Chondrocyte (in vitro differentiated cells): Measurements from ENCODE around the gene CPSF7. TPM values are rescaled to one million over a fixed set of nuclear protein-coding genes. Genes with fewer than 3 reads are reported as not detected.

Experiments
- DNase-seq: peaks from one replicate; pipeline ENCODE4 v3.0.0; 2021; ENCODE audit warnings: mixed read lengths, low spot score
- H3K27ac Mint-ChIP-seq: one replicate; pipeline ENCODE4 v1.8.0; 2021; ENCODE audit warnings: mild to moderate bottlenecking, moderate library complexity, mixed read lengths; ENCODE audit not compliant: unreplicated experiment
- H3K27me3 Mint-ChIP-seq: 2 replicates; pipeline ENCODE4 v1.8.0; 2021; ENCODE audit warnings: low read depth, mixed read lengths
- H3K36me3 Mint-ChIP-seq: 2 replicates; pipeline ENCODE4 v1.8.0; 2021; ENCODE audit warnings: low read depth, mixed read lengths
- H3K4me1 Mint-ChIP-seq: 2 replicates; pipeline ENCODE4 v1.8.0; 2021; ENCODE audit warnings: low read depth, mild to moderate bottlenecking, mixed read lengths
- H3K4me3 Mint-ChIP-seq: one replicate; pipeline ENCODE4 v1.8.0; 2021; ENCODE audit warnings: mild to moderate bottlenecking, moderate library complexity, mixed read lengths; ENCODE audit not compliant: unreplicated experiment
- H3K9me3 Mint-ChIP-seq: 2 replicates; pipeline ENCODE4 v1.8.0; 2021; ENCODE audit warnings: low read depth, mixed read lengths
- total RNA-seq: library from RNA; stranded (reverse); gene quantifications from 3 replicates; pipeline ENCODE4 v1.2.1, GENCODE V29; 2021
- TF ChIP-seq, protein P1 (sequence below): fragments of 200-600 bp; sonication (generic); IDR thresholded peaks from 2 replicates; pipeline ENCODE4 v1.5.0; 2021; ENCODE audit warnings: antibody characterized with exemption, mild to moderate bottlenecking, moderate library complexity

Gene CPSF7
- total RNA-seq, 1 donor from 2014 or later, result 61.2 TPM

GRCh38 chr11:61448552-61448927 is 18.8 kb upstream of the CPSF7 start:
- peaks cover 13% of the 10 kb centered on the region for H3K36me3 Mint-ChIP-seq

GRCh38 chr11:61447601-61448551 is 18.1 kb upstream of the CPSF7 start:
- peaks cover 15% of the 10 kb centered on the region for H3K36me3 Mint-ChIP-seq
- no peak overlapping the region for H3K27ac Mint-ChIP-seq

More at GRCh38 chr11:61448552-61448927, 18.8 kb upstream of the CPSF7 start:
- H3K27me3 Mint-ChIP-seq, result no peaks in the 10 kb centered on the region
- TF ChIP-seq, protein P1, sequence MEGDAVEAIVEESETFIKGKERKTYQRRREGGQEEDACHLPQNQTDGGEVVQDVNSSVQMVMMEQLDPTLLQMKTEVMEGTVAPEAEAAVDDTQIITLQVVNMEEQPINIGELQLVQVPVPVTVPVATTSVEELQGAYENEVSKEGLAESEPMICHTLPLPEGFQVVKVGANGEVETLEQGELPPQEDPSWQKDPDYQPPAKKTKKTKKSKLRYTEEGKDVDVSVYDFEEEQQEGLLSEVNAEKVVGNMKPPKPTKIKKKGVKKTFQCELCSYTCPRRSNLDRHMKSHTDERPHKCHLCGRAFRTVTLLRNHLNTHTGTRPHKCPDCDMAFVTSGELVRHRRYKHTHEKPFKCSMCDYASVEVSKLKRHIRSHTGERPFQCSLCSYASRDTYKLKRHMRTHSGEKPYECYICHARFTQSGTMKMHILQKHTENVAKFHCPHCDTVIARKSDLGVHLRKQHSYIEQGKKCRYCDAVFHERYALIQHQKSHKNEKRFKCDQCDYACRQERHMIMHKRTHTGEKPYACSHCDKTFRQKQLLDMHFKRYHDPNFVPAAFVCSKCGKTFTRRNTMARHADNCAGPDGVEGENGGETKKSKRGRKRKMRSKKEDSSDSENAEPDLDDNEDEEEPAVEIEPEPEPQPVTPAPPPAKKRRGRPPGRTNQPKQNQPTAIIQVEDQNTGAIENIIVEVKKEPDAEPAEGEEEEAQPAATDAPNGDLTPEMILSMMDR, result no peak
- peaks cover 20% of the 10 kb centered on the region for H3K4me1 Mint-ChIP-seq
- H3K4me3 Mint-ChIP-seq, result no peak overlapping the region
- no peaks in the 10 kb centered on the region for H3K9me3 Mint-ChIP-seq
- DNase-seq, result no peak
- no peak overlapping the region for H3K27ac Mint-ChIP-seq

DNA sequence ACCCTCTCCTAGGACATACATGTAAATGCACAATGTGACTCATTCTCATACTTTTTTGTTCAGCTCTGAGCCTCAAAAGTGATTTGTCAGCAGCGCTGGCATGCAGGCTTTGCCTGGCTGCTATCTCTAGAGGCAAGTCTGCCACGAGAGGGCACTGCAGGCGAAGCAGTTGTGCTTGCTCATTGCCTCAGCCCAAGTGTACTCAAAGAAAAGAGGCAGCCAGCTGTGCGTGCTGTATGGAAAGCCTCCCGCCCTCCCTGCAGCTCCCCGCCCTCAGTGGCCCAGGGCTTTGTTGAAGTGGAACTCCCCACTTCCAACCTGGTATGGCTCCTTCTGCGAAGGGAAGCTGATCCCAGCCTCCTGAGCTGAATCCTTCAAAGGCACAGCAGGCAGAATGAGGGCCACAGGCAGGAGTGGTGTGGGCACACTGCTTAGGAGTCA is 16.5 kb upstream of the CPSF7 start:
- H3K27me3 Mint-ChIP-seq, result no peaks in the 10 kb centered on the region
- H3K4me1 Mint-ChIP-seq, result peaks cover 24% of the 10 kb centered on the region
- H3K36me3 Mint-ChIP-seq, result peaks cover 12% of the 10 kb centered on the region
- TF ChIP-seq, protein P1, result peak; percentile 98
- peak; percentile 95 for DNase-seq
- no peaks in the 10 kb centered on the region for H3K9me3 Mint-ChIP-seq
- H3K4me3 Mint-ChIP-seq, result no peak overlapping the region
- peak overlapping the region; percentile 92 for H3K27ac Mint-ChIP-seq

More at GRCh38 chr11:61447601-61448551, 18.1 kb upstream of the CPSF7 start:
- Mint-ChIP-seq H3K9me3 (no peaks in the 10 kb centered on the region), H3K4me1 (peaks cover 24% of the 10 kb centered on the region), H3K4me3 (no peak overlapping the region), H3K27me3 (no peaks in the 10 kb centered on the region)
- TF ChIP-seq, protein P1, result no peak
- no peak for DNase-seq

DNA sequence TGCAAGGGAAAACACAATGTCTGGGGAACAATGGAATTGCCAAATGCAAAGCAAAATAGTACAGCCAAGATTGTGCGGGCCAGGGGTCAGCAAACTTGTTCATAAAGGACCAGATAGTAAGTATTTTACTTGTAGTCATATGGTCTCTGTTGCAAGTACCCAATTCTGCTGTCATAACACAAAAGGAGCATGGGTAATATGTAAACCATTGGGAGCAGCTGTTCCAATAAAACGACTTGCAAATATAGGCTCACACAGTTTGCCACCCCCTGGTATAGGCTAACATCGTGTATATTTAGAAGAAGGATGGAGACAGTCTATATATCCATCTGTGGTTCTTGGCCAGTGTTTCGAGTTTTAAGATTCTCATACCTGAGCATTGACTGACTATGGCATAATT is 15.7 kb upstream of the CPSF7 start:
- no peak for DNase-seq
- TF ChIP-seq, protein P1, result no peak
- Mint-ChIP-seq H3K27me3 (no peaks in the 10 kb centered on the region), H3K27ac (peak overlapping the region; percentile 92), H3K36me3 (peaks cover 11% of the 10 kb centered on the region), H3K4me3 (no peak overlapping the region), H3K4me1 (peaks cover 24% of the 10 kb centered on the region), H3K9me3 (no peaks in the 10 kb centered on the region)

GRCh38 chr11:61442616-61443015 is 12.8 kb upstream of the CPSF7 start:
- DNase-seq, result no peak
- Mint-ChIP-seq H3K9me3 (no peaks in the 10 kb centered on the region), H3K4me1 (peaks cover 24% of the 10 kb centered on the region), H3K36me3 (peaks cover 18% of the 10 kb centered on the region), H3K4me3 (no peak overlapping the region), H3K27ac (peak overlapping the region; percentile 65), H3K27me3 (no peaks in the 10 kb centered on the region)
- TF ChIP-seq, protein P1, result no peak
